ENCODE measurements around the gene NDUFB5. TPM values are rescaled to one million over a fixed set of nuclear protein-coding genes. Genes with fewer than 3 reads are reported as not detected.

NDUFB5 gene
- total RNA-seq, 1 donor from 2014 or later: 67.3 TPM

DNA sequence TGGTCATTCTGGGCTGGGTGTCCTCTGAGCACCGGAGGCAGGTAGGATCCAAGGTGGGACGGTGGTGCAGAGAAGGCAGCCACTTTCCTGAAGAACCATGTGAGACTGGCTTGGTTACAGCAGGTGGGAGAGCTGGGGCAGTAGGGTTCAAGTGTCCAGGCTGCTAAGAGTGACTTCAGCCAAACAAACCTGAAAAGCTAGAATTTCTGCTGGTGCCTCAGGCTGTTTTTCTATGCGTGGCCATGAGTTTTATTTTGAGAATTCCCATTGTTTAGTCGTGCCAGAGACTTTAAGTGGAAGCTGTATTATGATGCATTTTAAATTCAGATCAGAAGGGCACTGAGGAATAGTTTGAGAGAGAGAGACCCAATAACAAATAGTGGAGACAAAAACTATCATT is 68.3 kb downstream of the NDUFB5 start:
- intact Hi-C loops (cut with micrococcal nuclease): no loop called here
- ChIA-PET POLR2A (interaction anchor here (0.5 kb wide), 1 partner anchor 19 kb away, joined by 4 read pairs; no protein-coding TSS in a partner anchor), CTCF (no interaction called here)
- Mint-ChIP-seq H3K27me3 (no peaks in the 10 kb centered on the region), H3K9me3 (no peaks in the 10 kb centered on the region), H3K4me3 (no peak overlapping the region), H3K27ac (no peak overlapping the region), H3K36me3 (ENCODE audit: low read depth) (no peaks in the 10 kb centered on the region), H3K4me1 (no peaks in the 10 kb centered on the region)
- DNase-seq (no peak), ATAC-seq (ENCODE audit: low read depth) (no peak)
- TF ChIP-seq, protein P1, sequence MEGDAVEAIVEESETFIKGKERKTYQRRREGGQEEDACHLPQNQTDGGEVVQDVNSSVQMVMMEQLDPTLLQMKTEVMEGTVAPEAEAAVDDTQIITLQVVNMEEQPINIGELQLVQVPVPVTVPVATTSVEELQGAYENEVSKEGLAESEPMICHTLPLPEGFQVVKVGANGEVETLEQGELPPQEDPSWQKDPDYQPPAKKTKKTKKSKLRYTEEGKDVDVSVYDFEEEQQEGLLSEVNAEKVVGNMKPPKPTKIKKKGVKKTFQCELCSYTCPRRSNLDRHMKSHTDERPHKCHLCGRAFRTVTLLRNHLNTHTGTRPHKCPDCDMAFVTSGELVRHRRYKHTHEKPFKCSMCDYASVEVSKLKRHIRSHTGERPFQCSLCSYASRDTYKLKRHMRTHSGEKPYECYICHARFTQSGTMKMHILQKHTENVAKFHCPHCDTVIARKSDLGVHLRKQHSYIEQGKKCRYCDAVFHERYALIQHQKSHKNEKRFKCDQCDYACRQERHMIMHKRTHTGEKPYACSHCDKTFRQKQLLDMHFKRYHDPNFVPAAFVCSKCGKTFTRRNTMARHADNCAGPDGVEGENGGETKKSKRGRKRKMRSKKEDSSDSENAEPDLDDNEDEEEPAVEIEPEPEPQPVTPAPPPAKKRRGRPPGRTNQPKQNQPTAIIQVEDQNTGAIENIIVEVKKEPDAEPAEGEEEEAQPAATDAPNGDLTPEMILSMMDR (IDR thresholded peaks at IDR 0.05): no peak

DNA sequence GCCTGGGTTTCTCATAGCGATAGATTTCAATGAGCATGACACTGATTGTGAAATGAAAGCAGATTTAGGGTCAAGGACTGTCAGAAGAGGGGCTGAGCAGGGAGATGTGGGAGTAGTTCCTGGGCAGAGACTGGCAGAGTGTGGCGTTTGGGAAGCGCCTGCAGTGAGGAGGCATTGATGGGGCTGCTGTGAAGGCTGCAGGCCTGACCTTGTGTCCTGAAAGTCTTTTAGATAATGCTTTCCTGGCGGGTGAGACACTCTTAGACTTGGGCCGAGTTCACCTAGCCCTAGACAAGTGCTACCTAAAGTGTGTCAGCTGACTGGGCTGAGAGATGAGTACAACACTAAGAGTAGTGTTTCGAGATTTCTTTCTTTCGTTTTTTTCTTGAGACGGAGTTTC is 68.9 kb downstream of the NDUFB5 start:
- no peaks in the 10 kb centered on the region for H3K4me1 Mint-ChIP-seq
- intact Hi-C loops (cut with micrococcal nuclease): no loop called here
- H3K36me3 Mint-ChIP-seq (ENCODE audit: low read depth): no peaks in the 10 kb centered on the region
- TF ChIP-seq, protein P1 (IDR thresholded peaks at IDR 0.05): no peak
- H3K27ac Mint-ChIP-seq: no peak overlapping the region
- CTCF ChIA-PET: no interaction called here
- H3K27me3 Mint-ChIP-seq: no peaks in the 10 kb centered on the region
- POLR2A ChIA-PET: no interaction called here
- DNase-seq: no peak
- no peak overlapping the region for H3K4me3 Mint-ChIP-seq
- H3K9me3 Mint-ChIP-seq: no peaks in the 10 kb centered on the region
- no peak for ATAC-seq (ENCODE audit: low read depth)

DNA sequence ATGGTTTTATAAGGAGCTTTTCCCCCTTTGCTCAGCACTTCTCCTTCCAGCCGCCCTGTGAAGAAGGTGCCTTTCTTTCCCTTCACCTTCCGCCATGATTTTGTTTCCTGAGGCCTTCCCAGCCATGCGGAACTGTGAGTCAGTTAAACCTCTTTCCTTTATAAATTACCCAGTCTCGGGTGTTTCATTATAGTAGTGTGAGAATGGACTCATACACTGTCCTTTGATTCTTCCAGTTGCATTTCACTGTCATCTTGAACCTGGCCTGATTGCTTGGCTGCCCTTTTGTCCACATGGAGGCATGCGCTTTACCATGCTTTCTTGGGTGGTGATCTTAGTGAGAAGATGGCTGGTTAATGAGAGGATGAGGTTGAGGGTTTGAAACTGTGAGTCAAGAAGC is 71.5 kb downstream of the NDUFB5 start:
- ATAC-seq (ENCODE audit: low read depth): no peak
- H3K27ac Mint-ChIP-seq: no peak overlapping the region

More for the DNA sequence above, 71.5 kb downstream of the NDUFB5 start:
- H3K36me3 Mint-ChIP-seq (ENCODE audit: low read depth): peaks cover 2% of the 10 kb centered on the region
- no peaks in the 10 kb centered on the region for H3K4me1 Mint-ChIP-seq
- no peaks in the 10 kb centered on the region for H3K9me3 Mint-ChIP-seq
- intact Hi-C loops (cut with micrococcal nuclease): no loop called here
- DNase-seq: no peak
- no peak overlapping the region for H3K4me3 Mint-ChIP-seq
- ChIA-PET POLR2A (no interaction called here), CTCF (no interaction called here)
- TF ChIP-seq, protein P1 (IDR thresholded peaks at IDR 0.05): no peak
- H3K27me3 Mint-ChIP-seq: no peaks in the 10 kb centered on the region

Other genes starting within 250 kb of the NDUFB5 start
- 18.0 and 22.7 TPM in 2 replicates for gene GNB4, start 153.3 kb upstream of the NDUFB5 start, total RNA-seq
- 55.0 and 58.2 TPM in 2 replicates for gene ACTL6A, start 41.9 kb upstream of the NDUFB5 start, total RNA-seq
- gene MRPL47, start 156 bp upstream of the NDUFB5 start, total RNA-seq: 38.6 and 44.3 TPM in 2 replicates
- 9.9 and 11.0 TPM in 2 replicates for gene USP13, start 48.2 kb downstream of the NDUFB5 start, total RNA-seq